Spinal cord (tissue), 10 donors: ENCODE measurements around the gene FRYL. TPM values are rescaled to one million over a fixed set of nuclear protein-coding genes. Genes with fewer than 3 reads are reported as not detected.

Experiments used
- DNase-seq, 6 donors: peaks; one replicate each; pipeline versions ENCODE4 v3.0.0 to v3.0.0-alpha.2; 2013 to 2015; ENCODE audit warnings: low spot score in 6 of 6, low read depth in 4 of 6
- H3K27ac ChIP-seq: one replicate; pipeline ENCODE4 v1.5.1; 2013; ENCODE audit warnings: low read depth, low read length, control low read depth
- H3K27me3 ChIP-seq: one replicate; pipeline ENCODE4 v1.6.1; 2013; ENCODE audit warnings: low read length; ENCODE audit not compliant: control insufficient read depth, insufficient read depth
- H3K36me3 ChIP-seq: one replicate; pipeline ENCODE4 v1.6.1; 2013; ENCODE audit warnings: low read length; ENCODE audit not compliant: control insufficient read depth, insufficient read depth
- H3K4me1 ChIP-seq: one replicate; pipeline ENCODE4 v1.6.1; 2013; ENCODE audit warnings: low read length; ENCODE audit not compliant: control insufficient read depth, insufficient read depth
- H3K4me3 ChIP-seq: one replicate; pipeline ENCODE4 v1.5.1; 2013; ENCODE audit warnings: low read depth, low read length, control low read depth
- H3K9me3 ChIP-seq: one replicate; pipeline ENCODE4 v1.6.1; 2013; ENCODE audit warnings: low read length; ENCODE audit not compliant: control insufficient read depth, insufficient read depth
- WGBS: methylation state at CpG from one replicate; pipeline ENCODE4 v1.1.5; 2013; ENCODE audit warnings: missing lambda C conversion rate; ENCODE audit not compliant: insufficient coverage; 5-methylcytosine and 5-hydroxymethylcytosine counted together
- polyA plus RNA-seq, 2 donors: library from polyadenylated mRNA; unstranded; fragments of 120-200 nt; gene quantifications; one replicate each; pipeline ENCODE4 v1.2.1, GENCODE V29; 2013; ENCODE audit not compliant: insufficient read length in 2 of 2
- total RNA-seq, 2 donors: library from RNA; depleted of rRNA in 1 of 2; stranded (reverse); fragments of 120-200 nt in 1 of 2; fragments of >200 nt in 1 of 2; gene quantifications; one replicate each; pipeline versions ENCODE4 v1.2.3 to v1.2.4, GENCODE V29; 2013 to 2014
- donor health status: healthy.

Gene FRYL
- total and polyA plus RNA-seq, 4 donors: 27.0 to 120 (median 55.7) TPM

DNA sequence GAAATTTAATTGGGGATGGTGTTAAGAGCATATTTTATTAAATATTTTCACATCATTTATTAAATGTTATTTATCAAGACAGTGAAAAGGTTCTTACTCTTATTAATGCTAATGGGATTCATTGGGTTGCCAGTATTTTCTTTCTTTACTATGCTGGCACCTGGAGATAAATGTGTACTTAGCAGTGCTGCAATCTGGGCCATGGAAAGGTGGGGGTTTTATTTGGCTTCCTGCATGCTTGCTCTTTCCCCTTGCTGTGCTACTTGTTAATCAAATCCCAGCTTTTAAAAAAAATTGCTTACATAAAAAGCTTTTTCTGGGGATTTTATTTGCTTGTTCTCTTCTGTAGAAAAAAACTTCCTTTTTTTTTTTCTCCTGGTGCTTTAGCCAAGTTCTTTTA is 241.7 kb downstream of the FRYL start:
- H3K4me3 ChIP-seq: no peak overlapping the region
- no peaks in the 10 kb centered on the region for H3K4me1 ChIP-seq
- peak in 2 of 6 donors; percentile 61 to 63 for DNase-seq
- H3K27me3 ChIP-seq: no peaks in the 10 kb centered on the region
- H3K9me3 ChIP-seq: no peaks in the 10 kb centered on the region
- no peak overlapping the region for H3K27ac ChIP-seq
- H3K36me3 ChIP-seq: peaks cover 16% of the 10 kb centered on the region

DNA sequence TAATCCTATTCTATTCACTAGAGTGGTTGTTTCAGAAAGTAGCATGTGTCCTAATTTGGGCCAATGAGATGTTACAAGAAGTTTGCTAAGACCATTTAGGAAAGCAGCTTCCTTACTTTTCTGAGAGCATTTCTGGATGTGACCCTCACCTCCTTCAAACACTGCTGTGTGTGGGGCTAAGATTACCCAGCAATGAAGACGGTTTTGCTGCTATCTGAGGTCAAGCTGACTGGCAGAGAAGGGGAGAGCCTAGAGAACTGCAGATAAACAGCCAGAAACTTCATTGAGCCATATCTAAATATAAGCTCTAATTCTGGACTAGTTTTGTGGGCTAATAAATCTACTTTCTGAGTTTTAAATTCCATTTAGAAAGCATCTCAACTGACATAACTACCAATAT is 253.7 kb downstream of the FRYL start:
- no peak overlapping the region for H3K4me3 ChIP-seq
- H3K36me3 ChIP-seq: peaks cover 12% of the 10 kb centered on the region
- no peaks in the 10 kb centered on the region for H3K4me1 ChIP-seq
- H3K27me3 ChIP-seq: no peaks in the 10 kb centered on the region
- no CpG with 5 or more reads among the region's 1 CpG for WGBS
- DNase-seq: no peak
- H3K27ac ChIP-seq: no peak overlapping the region
- no peaks in the 10 kb centered on the region for H3K9me3 ChIP-seq

- Histone ChIP-seq H3K27ac (no peak overlapping the region), H3K4me3 (no peak overlapping the region), H3K36me3 (peaks cover 16% of the 10 kb centered on the region), H3K27me3 (no peaks in the 10 kb centered on the region), H3K9me3 (no peaks in the 10 kb centered on the region), H3K4me1 (no peaks in the 10 kb centered on the region)
- no peak for DNase-seq
- 89% methylated on average over 2 of the region's 3 CpGs for WGBS
Observed at GRCh38 chr4:48518143-48518542, 261.9 kb downstream of the FRYL start.

- peak in 1 of 6 donors; percentile 26 for DNase-seq
- no peaks in the 10 kb centered on the region for H3K27me3 ChIP-seq
- no peaks in the 10 kb centered on the region for H3K4me1 ChIP-seq
- H3K27ac ChIP-seq: no peak overlapping the region
- H3K4me3 ChIP-seq: no peak overlapping the region
- peaks cover 8% of the 10 kb centered on the region for H3K36me3 ChIP-seq
- no peaks in the 10 kb centered on the region for H3K9me3 ChIP-seq
Observed at GRCh38 chr4:48509543-48509942, 270.5 kb downstream of the FRYL start.

DNA sequence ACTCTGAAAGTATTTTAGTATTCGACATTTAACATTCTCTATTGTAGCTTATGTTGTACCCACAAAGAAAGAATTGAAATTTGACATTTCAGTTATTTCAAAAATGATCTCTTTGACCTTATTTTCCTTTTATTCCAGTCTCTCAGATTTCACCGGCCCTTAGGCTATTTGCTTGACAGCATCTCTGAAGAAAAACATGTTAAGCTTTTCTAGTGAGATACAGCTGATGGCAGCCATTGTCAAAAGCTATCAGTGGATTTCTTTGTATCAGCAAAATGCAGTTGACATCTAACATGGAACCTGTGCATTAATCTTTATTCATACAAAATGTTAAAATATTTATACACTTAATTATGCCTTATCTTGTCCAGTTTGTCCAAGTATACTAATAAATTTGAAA is 273.4 kb downstream of the FRYL start:
- Histone ChIP-seq H3K4me3 (no peak overlapping the region), H3K4me1 (no peaks in the 10 kb centered on the region), H3K27ac (no peak overlapping the region), H3K36me3 (peaks cover 2% of the 10 kb centered on the region), H3K9me3 (no peaks in the 10 kb centered on the region), H3K27me3 (no peaks in the 10 kb centered on the region)
- no peak for DNase-seq
- no CpG with 5 or more reads among the region's 2 CpGs for WGBS

- Histone ChIP-seq H3K27me3 (no peaks in the 10 kb centered on the region), H3K9me3 (no peaks in the 10 kb centered on the region), H3K4me3 (no peak overlapping the region), H3K4me1 (no peaks in the 10 kb centered on the region), H3K27ac (no peak overlapping the region), H3K36me3 (no peaks in the 10 kb centered on the region)
- DNase-seq: no peak
- no CpG with 5 or more reads among the region's 1 CpG for WGBS
Observed at GRCh38 chr4:48504352-48504751, 275.7 kb downstream of the FRYL start.

DNA sequence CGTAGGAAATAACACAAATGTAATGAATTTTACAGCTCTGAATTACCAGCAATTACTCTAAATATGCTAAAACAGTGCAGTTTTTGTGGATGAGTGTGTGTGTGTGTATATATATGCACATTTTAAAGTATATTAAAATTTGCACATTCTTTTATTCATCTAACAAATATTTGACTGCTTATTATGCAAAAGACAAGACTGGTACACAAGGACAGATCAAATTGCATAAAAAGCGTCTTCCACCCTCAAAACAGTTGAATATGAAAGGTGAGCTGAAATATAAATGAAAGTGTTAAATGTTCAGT is 276.1 kb downstream of the FRYL start:
- DNase-seq: no peak
- Histone ChIP-seq H3K27me3 (no peaks in the 10 kb centered on the region), H3K36me3 (no peaks in the 10 kb centered on the region), H3K4me3 (no peak overlapping the region), H3K27ac (no peak overlapping the region), H3K4me1 (no peaks in the 10 kb centered on the region), H3K9me3 (no peaks in the 10 kb centered on the region)
- WGBS: no CpG with 5 or more reads among the region's 2 CpGs

DNA sequence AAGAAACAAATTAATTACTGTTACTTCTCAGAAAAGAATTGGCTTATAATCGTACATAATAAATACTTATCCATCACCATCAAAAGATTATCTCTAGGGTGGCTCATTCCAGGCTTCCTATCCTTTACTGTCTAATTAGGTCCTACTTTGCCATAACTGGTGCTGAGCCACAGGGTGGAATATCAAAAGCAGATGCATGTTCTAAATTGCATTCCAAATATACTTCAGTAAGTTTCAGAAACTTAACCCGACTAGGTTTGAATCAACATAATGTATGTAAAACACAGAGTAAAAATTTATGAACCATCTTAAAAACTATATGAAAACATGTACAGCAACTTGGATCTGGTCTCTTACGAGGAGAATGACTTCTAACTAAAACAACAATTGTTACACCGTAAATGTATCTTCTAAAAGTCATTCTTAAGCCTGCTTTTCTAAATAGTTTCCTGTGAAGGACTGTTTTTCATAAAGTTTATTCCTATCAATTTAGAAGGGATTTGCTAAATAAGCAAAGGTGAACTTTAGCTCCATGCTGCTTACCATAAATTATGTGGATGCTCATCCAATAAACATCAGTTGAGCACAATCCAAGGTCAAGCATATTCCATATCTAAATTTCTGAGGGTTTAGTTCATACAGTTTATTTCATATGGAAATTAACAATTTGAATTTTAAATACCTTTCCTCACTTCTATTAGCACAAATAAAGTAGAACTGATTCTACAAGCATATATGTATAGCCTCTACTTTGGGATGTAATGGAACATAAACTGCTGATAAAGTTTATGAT is 276.6 kb downstream of the FRYL start:
- Histone ChIP-seq H3K36me3 (no peaks in the 10 kb centered on the region), H3K27me3 (no peaks in the 10 kb centered on the region), H3K4me3 (no peak overlapping the region), H3K27ac (no peak overlapping the region), H3K9me3 (no peaks in the 10 kb centered on the region), H3K4me1 (no peaks in the 10 kb centered on the region)
- whole genome bisulfite sequencing: no CpG with 5 or more reads among the region's 4 CpGs
- DNase-seq: no peak

GRCh38 chr4:48499551-48500066 is 280.5 kb downstream of the FRYL start:
- no peak overlapping the region for H3K27ac ChIP-seq
- no CpG with 5 or more reads among the region's 3 CpGs for WGBS
- H3K4me1 ChIP-seq: no peaks in the 10 kb centered on the region
- H3K9me3 ChIP-seq: no peaks in the 10 kb centered on the region
- DNase-seq: no peak
- H3K4me3 ChIP-seq: no peak overlapping the region
- H3K36me3 ChIP-seq: no peaks in the 10 kb centered on the region
- no peaks in the 10 kb centered on the region for H3K27me3 ChIP-seq

DNA sequence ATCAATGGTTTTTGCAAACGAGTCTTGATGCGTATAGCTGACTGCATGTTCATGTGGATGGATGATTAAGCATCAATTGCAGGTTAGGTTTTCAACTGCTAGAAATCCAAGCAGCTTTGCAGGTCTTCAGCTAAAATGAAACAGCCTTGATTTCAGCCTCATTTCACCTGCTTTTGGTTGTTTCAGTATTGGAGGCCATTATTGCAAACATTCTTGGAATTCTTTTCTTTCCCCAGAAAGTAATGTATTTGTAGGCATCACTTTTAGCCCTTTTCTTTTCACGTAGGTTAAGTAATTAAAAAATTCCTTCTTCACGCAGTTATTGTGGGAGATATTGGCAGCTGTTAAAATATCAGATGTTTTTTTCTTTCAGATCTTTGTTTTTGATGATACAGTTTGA is 281.2 kb downstream of the FRYL start:
- no peak for DNase-seq
- H3K27ac ChIP-seq: no peak overlapping the region
- WGBS: 100% methylated on average over 1 of the region's 4 CpGs
- no peak overlapping the region for H3K4me3 ChIP-seq
- no peaks in the 10 kb centered on the region for H3K36me3 ChIP-seq
- no peaks in the 10 kb centered on the region for H3K27me3 ChIP-seq
- H3K9me3 ChIP-seq: no peaks in the 10 kb centered on the region
- H3K4me1 ChIP-seq: no peaks in the 10 kb centered on the region
